Activated gamma-delta T cell (primary cell): ENCODE measurements around the gene SRCAP.
"Not testable (repeated sequence)": the region's sequence is repeated elsewhere in the genome, so short reads cannot be mapped to it uniquely, and the experiment has no call there.

Experiments
- DNase-seq: peaks from one replicate; lab custom pipeline; 2025; lab: John Stamatoyannopoulos, UW

SRCAP gene

GRCh38 chr16:30698139-30698815 is 694 bp upstream of the SRCAP start:
- DNase-seq, result peak; percentile 97

DNA sequence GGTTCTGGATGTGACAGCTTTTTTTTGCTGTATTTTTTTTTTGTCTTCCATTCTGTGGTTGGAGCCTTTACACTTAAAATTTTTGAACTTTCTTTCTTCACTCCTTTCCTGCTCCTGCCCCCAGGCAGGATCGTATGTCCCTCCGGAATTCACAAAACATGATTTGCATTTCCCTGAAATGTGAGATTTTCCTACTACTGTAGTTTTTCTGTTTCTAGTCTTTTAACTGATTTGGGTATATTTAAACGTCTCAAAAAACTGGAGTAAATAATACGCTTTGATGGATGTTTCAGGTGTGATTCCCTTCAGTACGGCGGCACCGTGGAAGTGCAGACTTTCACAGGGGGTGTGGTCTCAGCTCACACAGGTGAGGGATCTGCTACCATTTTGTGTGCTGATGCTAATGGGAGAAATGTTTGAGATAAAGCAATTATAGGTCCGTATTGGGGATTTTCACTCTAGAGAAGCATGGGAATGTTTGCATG is 686 bp downstream of the SRCAP start:
- no peak for DNase-seq

- DNase-seq, result no peak
Observed at GRCh38 chr16:30700491-30700890, 1.5 kb downstream of the SRCAP start.

DNA sequence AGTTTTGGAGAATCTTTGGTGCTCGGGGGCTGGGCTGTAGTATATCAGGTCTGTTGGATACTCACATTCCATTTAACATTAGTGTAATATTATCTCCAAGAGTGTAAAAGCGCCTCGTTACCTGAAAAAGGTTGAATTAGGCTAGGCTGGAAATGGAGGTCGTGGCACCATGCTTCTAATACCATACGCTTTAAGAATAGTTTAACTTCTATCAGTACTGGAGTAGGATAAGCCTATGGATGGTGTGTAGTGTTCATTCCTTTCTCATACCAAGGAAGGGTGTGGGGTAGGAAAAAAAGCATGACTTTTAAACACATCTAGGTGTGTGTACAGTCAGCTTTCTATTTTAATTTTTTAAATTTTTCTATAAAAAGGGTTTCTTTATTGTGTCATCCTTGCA is 2.0 kb downstream of the SRCAP start:
- no peak for DNase-seq

DNA sequence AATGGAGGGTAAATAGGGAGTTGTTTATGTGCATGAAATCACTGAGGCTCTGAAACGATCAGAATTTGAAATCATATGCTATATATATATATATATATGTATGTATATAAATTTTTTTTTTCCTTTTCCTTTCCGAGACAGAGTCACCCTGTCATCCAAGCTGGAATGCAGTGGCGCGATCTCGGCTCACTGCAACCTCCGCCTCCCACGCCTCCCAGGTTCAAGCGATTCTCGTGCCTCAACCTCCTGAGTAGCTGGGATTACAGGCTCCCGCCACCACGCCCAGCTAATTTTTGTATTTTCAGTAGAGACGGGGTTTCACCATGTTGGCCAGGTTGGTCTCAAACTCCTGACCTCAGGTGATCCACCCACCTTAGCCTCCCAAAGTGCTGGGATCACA is 4.1 kb downstream of the SRCAP start:
- not testable (repeated sequence) for DNase-seq

DNA sequence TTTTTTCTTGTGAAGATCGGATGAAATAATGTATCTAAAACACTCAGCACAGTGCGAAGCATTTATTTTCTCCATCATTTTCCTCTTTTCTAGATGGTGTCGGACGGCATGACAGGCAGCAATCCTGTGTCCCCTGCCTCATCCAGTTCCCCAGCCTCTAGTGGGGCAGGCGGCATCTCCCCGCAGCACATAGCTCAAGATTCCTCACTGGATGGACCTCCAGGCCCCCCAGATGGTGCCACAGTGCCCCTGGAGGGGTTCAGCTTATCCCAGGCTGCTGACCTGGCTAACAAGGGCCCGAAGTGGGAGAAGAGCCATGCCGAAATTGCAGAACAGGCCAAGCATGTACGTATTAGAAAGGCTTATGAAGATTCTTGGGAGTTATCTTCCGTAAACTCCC is 5.0 kb downstream of the SRCAP start:
- no peak for DNase-seq

DNA sequence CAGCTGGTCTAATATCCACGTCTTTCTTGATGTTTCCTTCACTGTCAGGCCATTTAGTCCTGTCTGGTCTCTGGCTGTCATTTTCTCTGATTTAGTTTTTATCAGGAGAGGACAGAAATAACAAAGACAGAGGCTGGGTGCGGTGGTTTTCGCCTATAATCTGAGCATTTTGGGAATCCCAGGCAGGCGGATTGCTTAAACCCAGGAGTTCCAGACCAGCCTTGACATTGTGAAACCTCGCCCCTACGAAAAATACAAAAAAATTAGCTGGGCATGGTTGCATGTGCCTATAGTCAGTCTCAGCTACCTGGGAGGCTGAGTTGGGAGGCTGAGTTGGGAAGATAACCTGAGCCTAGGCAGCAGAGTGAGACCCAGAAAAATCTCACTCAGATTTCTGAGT is 7.1 kb downstream of the SRCAP start:
- DNase-seq, result no peak

DNA sequence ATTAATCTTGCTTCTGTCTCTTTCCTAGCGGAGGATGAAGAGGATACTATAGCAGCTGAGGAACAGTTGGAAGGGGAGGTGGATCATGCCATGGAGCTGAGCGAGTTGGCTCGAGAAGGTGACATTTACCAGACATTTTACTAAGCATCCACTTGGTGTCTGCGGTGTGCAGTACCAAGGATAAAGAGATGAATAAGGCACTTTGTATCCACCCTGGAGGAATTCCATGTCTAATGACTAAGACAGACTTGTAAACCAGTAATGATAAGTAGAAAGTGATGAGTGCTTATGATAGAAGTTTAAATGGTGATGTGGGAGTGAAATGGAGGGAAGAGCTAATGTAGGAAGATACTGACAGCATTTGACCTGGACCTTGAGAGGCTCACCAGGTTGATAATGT is 12.0 kb downstream of the SRCAP start:
- DNase-seq, result no peak

DNA sequence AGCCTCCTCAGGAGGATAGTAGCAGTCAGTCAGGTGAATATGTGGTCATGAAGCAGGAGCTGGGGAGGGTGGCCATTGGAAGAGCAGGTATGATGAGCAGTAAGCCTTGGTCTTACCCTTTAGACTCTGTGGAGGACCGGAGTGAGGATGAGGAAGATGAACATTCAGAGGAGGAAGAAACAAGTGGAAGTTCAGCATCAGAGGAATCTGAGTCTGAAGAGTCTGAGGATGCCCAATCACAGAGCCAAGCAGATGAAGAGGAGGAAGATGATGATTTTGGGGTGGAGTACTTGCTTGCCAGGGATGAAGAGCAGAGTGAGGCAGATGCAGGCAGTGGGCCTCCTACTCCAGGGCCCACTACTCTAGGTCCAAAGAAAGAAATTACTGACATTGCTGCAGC is 12.7 kb downstream of the SRCAP start:
- no peak for DNase-seq

DNA sequence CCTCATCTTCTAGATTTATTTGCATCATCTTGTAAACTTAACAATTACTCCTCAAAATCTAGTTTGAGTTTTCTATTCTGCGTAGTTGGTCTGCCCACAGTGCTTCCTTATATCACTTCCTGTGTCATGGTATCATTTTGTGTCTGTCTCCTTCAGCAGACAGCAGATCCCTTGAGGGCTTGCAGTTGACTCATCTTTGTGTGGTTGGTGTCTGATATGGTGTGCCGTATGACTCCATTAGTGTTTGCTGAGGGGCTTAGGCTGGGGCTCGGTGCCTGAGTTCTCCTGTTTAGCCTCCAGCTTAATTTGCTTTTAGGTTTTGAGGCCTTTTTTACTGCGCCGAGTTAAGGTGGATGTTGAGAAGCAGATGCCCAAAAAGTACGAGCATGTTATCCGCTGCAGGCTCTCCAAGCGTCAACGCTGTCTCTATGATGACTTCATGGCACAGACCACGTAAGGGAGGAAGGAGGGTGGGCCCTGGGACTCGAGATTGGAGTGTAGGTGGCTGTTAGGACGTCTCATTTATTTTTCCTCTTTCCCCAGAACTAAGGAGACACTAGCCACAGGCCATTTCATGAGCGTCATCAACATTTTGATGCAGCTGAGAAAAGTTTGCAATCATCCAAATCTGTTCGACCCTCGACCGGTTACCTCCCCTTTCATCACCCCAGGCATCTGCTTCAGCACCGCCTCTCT is 16.9 kb downstream of the SRCAP start:
- DNase-seq, result no peak

GRCh38 chr16:30720086-30720485 is 21.1 kb downstream of the SRCAP start:
- no peak for DNase-seq

DNA sequence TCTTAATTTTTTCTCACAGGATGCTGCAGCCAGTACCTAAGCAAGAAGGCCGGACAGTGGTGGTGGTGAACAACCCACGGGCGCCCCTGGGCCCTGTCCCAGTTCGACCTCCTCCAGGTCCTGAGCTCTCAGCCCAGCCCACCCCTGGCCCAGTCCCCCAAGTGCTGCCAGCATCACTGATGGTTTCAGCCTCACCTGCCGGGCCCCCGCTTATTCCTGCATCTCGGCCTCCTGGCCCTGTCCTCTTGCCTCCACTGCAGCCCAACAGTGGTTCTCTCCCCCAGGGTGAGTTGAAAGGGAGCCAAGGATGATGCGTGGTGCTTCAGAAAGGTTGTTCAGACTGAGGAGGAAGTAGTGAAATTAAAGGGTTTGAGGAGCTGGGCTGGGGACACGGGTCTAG is 21.7 kb downstream of the SRCAP start:
- DNase-seq, result no peak

DNA sequence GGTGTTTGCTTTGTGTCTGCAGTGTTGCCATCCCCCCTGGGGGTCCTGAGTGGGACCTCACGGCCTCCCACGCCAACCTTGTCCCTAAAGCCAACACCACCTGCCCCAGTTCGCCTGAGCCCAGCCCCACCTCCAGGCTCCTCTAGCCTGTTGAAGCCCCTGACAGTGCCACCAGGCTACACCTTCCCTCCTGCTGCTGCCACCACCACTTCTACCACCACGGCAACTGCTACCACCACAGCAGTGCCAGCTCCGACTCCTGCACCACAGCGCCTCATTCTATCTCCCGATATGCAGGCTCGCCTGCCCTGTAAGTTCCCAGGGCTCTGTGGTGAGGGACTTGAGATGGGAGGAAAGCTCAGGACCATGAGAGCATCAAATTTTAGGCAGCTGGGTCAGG is 22.2 kb downstream of the SRCAP start:
- DNase-seq, result no peak

GRCh38 chr16:30721606-30722005 is 22.6 kb downstream of the SRCAP start:
- no peak for DNase-seq

- no peak for DNase-seq
Observed at GRCh38 chr16:30722443-30722842, 23.5 kb downstream of the SRCAP start.

GRCh38 chr16:30722916-30723315 is 23.9 kb downstream of the SRCAP start:
- no peak for DNase-seq

- no peak for DNase-seq
Observed at GRCh38 chr16:30723725-30724355, 24.9 kb downstream of the SRCAP start.

DNA sequence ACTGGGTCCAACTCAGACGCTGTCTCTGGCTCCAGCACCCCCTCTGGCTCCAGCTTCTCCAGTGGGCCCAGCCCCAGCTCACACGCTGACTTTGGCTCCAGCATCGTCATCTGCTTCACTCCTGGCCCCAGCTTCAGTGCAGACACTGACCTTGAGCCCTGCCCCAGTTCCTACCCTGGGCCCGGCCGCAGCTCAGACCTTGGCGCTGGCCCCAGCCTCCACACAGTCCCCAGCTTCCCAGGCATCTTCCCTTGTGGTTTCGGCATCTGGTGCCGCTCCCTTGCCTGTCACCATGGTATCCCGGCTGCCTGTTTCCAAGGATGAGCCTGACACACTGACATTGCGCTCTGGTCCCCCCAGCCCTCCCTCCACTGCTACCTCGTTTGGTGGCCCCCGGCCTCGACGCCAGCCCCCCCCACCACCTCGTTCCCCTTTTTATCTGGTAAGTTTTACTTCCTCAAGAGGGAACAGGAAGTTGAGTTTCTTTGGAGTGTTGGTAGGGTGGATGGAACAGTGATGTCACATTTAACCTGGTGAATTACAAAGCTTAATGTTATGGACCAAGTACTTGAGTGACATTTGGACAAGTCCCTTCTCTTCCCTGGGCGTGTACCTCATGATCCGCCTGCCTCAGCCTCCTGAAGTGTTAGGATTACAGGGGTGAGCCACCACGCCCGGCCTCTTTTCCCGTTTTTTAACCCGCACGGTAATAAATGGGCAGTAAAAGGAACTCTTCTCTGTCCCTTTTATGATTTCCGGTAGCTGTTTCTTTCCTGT is 25.9 kb downstream of the SRCAP start:
- no peak for DNase-seq

GRCh38 chr16:30725418-30725792 is 26.4 kb downstream of the SRCAP start:
- DNase-seq, result no peak

- no peak for DNase-seq
Observed at GRCh38 chr16:30728321-30728720, 29.4 kb downstream of the SRCAP start.

DNA sequence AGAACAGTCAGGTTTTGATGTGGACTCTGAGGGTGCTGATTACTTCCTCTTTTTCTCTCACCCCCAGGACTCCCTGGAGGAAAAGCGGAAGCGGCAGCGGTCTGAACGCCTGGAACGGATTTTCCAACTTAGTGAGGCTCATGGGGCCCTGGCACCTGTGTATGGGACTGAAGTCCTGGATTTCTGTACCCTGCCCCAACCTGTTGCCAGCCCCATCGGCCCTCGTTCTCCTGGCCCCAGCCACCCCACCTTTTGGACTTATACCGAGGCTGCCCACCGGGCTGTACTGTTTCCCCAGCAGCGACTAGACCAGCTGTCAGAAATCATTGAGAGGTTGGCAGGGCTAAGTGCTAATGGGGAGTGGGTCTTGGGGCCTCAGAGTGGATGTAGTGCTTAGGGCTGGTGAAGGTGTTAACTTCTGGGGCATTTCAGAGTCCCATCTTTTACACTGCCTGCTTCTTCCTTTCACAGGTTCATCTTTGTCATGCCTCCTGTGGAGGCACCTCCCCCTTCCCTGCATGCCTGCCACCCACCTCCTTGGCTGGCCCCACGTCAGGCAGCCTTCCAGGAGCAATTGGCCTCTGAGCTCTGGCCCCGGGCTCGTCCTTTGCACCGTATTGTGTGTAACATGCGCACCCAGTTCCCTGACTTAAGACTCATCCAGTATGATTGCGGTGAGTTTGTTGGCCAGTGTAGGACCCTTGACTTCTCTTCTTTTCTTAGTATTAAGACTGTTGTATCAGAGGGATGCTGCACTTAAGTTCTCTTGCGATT is 30.1 kb downstream of the SRCAP start:
- no peak for DNase-seq

GRCh38 chr16:30731411-30731810 is 32.4 kb downstream of the SRCAP start:
- DNase-seq, result no peak
